Nephron (organoid): ENCODE measurements around the gene TBC1D8.
"Not testable (repeated sequence)": the region's sequence is repeated elsewhere in the genome, so short reads cannot be mapped to it uniquely, and the experiment has no call there.

Experiments used
- H3K27ac Mint-ChIP-seq, 3 experiments: 2 replicates each; pipeline ENCODE4 v1.8.0; 2020; ENCODE audit warnings: mixed read lengths in 3 of 3, mild to moderate bottlenecking in 2 of 3, moderate library complexity in 1 of 3
- H3K27me3 Mint-ChIP-seq: 2 replicates; pipeline ENCODE4 v1.8.0; 2021; ENCODE audit warnings: low read depth, mild to moderate bottlenecking, moderate library complexity, mixed read lengths
- H3K36me3 Mint-ChIP-seq: 2 replicates; pipeline ENCODE4 v1.8.0; 2020; ENCODE audit warnings: low read depth, mixed read lengths
- H3K4me1 Mint-ChIP-seq: 2 replicates; pipeline ENCODE4 v1.8.0; 2020; ENCODE audit warnings: mixed read lengths
- H3K4me3 Mint-ChIP-seq, 3 experiments: 2 replicates each; pipeline ENCODE4 v1.8.0; 2020; ENCODE audit warnings: mild to moderate bottlenecking in 3 of 3, mixed read lengths in 3 of 3, moderate library complexity in 2 of 3
- H3K9me3 Mint-ChIP-seq: 2 replicates; pipeline ENCODE4 v1.8.0; 2020; ENCODE audit warnings: mixed read lengths
- TF ChIP-seq, protein P1 (sequence below), 3 experiments: fragments of 200-600 bp; sonication (generic); IDR thresholded peaks; one replicate each; pipeline ENCODE4 v1.5.0; 2021; ENCODE audit warnings: antibody characterized with exemption in 3 of 3; ENCODE audit not compliant: unreplicated experiment in 3 of 3

Gene TBC1D8

DNA sequence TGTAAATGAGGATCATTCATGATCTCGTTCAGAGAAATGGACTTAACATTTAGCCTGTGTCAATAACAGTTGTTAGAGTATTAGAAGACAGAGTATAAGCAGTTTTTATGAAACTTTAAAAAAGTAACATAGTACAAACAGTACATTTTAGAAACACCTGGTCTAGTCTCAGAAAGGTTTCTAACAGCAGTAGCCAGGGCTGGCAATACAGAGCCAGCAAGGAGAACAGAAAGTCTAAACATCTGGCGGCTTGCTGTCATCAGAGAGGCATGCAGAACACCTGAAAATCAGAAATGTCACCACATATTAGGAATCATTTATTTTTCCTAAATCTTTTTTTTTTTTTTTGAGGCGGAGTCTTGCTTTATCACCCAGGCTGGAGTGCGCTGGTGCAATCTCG is 99.0 kb downstream of the TBC1D8 start:
- Mint-ChIP-seq H3K27me3 (no peaks in the 10 kb centered on the region), H3K4me3 (no peak overlapping the region), H3K27ac (no peak overlapping the region), H3K4me1 (peaks cover 5% of the 10 kb centered on the region), H3K9me3 (no peaks in the 10 kb centered on the region), H3K36me3 (peaks cover 53% of the 10 kb centered on the region)
- TF ChIP-seq, protein P1, sequence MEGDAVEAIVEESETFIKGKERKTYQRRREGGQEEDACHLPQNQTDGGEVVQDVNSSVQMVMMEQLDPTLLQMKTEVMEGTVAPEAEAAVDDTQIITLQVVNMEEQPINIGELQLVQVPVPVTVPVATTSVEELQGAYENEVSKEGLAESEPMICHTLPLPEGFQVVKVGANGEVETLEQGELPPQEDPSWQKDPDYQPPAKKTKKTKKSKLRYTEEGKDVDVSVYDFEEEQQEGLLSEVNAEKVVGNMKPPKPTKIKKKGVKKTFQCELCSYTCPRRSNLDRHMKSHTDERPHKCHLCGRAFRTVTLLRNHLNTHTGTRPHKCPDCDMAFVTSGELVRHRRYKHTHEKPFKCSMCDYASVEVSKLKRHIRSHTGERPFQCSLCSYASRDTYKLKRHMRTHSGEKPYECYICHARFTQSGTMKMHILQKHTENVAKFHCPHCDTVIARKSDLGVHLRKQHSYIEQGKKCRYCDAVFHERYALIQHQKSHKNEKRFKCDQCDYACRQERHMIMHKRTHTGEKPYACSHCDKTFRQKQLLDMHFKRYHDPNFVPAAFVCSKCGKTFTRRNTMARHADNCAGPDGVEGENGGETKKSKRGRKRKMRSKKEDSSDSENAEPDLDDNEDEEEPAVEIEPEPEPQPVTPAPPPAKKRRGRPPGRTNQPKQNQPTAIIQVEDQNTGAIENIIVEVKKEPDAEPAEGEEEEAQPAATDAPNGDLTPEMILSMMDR (IDR thresholded peaks at IDR 0.05; ENCODE audit: unreplicated experiment in 3 of 3), result no peak

DNA sequence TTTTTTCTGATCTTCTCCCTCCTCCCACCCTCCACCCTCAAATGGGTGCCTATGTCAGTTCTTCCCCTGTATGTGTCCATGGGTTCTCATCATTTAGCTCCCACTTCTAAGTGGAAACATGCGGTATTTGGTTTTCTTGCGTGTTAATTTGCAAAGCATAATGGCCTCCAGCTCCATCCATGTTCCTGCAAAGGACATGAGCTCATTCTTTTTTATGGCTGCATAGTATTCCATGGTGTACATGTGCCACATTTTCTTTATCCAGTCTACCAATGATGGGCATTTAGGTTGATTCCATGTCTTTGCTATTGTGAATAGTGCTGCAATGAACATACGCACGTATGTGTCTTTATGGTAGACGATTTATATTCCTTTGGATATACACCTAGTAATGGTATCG is 100.3 kb downstream of the TBC1D8 start:
- not testable (repeated sequence) for H3K9me3 Mint-ChIP-seq, H3K4me3 Mint-ChIP-seq, H3K27ac Mint-ChIP-seq, H3K27me3 Mint-ChIP-seq
- peaks cover 48% of the 10 kb centered on the region for H3K36me3 Mint-ChIP-seq
- peaks cover 11% of the 10 kb centered on the region for H3K4me1 Mint-ChIP-seq

DNA sequence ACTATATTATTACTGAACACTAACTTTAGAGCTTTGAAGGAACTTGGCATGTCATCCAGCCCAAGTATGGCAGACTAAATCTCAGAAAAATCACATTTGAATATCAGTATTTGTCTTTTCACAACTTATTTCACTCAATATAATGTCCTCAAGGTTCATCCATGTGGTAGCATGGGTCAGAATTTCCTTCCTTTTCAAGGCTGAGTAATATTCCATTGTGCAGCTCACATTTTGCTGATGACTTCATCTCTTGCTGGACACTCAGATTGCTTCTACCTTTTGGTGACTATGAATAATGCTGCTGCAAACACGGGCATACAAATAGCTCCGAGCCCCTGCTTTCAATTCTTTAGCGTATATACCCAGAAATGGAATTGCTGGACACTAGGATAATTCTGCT is 102.4 kb downstream of the TBC1D8 start:
- H3K36me3 Mint-ChIP-seq, result peaks cover 46% of the 10 kb centered on the region
- no peaks in the 10 kb centered on the region for H3K27me3 Mint-ChIP-seq
- H3K27ac Mint-ChIP-seq, result no peak overlapping the region
- no peaks in the 10 kb centered on the region for H3K9me3 Mint-ChIP-seq
- peaks cover 11% of the 10 kb centered on the region for H3K4me1 Mint-ChIP-seq
- TF ChIP-seq, protein P1 (IDR thresholded peaks at IDR 0.05; ENCODE audit: unreplicated experiment in 3 of 3), result no peak
- no peak overlapping the region for H3K4me3 Mint-ChIP-seq

DNA sequence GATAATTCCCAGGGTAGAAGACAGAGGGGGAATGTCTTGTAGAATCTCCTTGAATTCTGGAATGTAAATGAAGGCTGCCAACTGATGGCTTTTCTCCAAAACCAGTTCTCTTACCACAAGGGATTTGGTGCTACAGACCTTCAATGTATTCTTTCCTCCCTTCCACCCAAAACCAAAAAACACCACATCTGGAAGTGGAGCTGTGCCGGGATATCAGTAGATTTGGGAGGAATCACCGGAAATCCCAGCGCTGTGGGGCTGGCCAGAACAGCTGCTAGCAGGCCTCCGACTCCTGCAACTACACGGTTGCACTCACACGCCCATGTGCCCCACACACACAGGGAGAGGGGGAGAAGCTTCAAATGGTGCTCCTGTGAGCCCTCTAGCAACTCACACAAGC is 103.4 kb downstream of the TBC1D8 start:
- Mint-ChIP-seq H3K4me3 (no peak overlapping the region), H3K27ac (no peak overlapping the region), H3K4me1 (peaks cover 11% of the 10 kb centered on the region), H3K9me3 (no peaks in the 10 kb centered on the region), H3K27me3 (no peaks in the 10 kb centered on the region), H3K36me3 (peaks cover 38% of the 10 kb centered on the region)
- TF ChIP-seq, protein P1 (IDR thresholded peaks at IDR 0.05; ENCODE audit: unreplicated experiment in 3 of 3), result no peak

DNA sequence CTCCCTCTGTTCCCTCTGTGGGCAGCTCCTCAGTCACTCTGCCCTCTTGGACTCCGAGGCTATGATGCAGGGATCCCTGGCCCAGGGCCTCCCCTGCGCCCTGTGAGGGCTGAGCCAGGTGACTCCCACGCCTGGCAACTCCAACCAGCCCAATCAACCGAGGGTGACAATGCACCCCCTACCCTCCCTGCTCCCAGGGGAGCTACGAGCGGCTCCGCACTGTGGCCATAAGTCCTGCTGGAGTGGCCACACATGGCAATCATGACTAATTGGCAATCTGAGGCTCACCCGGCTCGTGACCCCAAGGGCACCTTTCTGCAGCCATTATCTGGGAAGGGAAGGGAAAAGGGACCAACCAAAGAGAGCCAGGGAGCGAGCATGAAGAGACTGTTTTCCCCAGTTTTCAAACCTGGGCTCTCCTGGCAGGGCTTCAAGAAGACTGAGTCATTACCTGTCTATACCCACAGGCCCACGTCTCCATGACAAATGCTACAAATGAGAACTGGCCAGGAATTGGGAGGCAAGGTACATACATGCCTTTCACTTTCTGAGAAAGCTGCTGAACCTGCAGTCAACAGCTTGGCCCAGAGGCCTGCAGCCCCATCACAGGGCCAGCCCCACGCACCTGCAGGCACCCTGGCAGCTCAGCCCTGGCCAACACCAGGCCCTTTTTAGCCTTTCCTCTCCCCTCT is 104.0 kb downstream of the TBC1D8 start:
- peaks cover 35% of the 10 kb centered on the region for H3K36me3 Mint-ChIP-seq
- TF ChIP-seq, protein P1 (IDR thresholded peaks at IDR 0.05; ENCODE audit: unreplicated experiment in 3 of 3), result no peak
- peaks cover 11% of the 10 kb centered on the region for H3K4me1 Mint-ChIP-seq
- no peaks in the 10 kb centered on the region for H3K9me3 Mint-ChIP-seq
- no peak overlapping the region for H3K4me3 Mint-ChIP-seq
- H3K27ac Mint-ChIP-seq, result peak overlapping the region in 2 of 3 experiments; percentile 27 to 65
- no peaks in the 10 kb centered on the region for H3K27me3 Mint-ChIP-seq

DNA sequence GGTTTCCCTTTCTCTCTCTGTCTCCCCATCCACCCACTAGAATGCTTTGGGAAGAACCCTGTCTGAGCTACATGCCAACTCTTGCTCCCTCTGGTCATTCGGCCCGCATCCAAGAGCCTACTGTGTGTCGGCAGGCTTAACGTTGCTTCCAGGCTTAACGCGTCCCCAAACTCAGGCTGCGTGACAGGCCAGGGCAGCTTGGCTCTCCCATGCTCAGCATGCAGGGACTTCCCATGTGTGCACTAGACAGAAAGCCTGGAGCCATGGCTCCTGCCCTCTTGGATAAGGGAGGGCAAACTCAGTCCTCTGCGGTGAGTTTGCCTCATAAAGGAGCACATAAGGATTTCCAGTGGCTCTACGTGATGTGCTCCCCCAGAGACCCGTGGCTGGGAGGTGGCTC is 105.9 kb downstream of the TBC1D8 start:
- Mint-ChIP-seq H3K9me3 (no peaks in the 10 kb centered on the region), H3K4me1 (peaks cover 11% of the 10 kb centered on the region), H3K4me3 (no peak overlapping the region), H3K36me3 (peaks cover 21% of the 10 kb centered on the region), H3K27ac (no peak overlapping the region), H3K27me3 (no peaks in the 10 kb centered on the region)
- TF ChIP-seq, protein P1 (IDR thresholded peaks at IDR 0.05; ENCODE audit: unreplicated experiment in 3 of 3), result no peak
